Thyroid gland (tissue), 4 donors: Measurements from ENCODE around the gene AGBL5.

ENCODE experiments used
- CTCF ChIP-seq, 6 experiments: fragments of 200-600 bp in 3 of 6; fragments of 450-650 bp in 3 of 6; sonication (generic) in 3 of 6; IDR thresholded peaks; one replicate each; pipeline ENCODE4 v1.5.1; 2016 to 2019; ENCODE audit warnings: antibody characterized with exemption in 6 of 6, mild to moderate bottlenecking in 2 of 6, inconsistent platforms in 1 of 6, moderate library complexity in 1 of 6
- POLR2A ChIP-seq, 2 donors: fragments of 450-650 bp; IDR thresholded peaks; one replicate each; pipeline ENCODE4 v1.6.1; 2017; ENCODE audit warnings: antibody characterized with exemption in 2 of 2, mild to moderate bottlenecking in 2 of 2, moderate library complexity in 1 of 2

- TF ChIP-seq CTCF (IDR thresholded peaks at IDR 0.05): no peak
- no peak for TF ChIP-seq POLR2A (IDR thresholded peaks at IDR 0.05)
These were observed 45.4 kb downstream of the AGBL5 start for GRCh38 chr2:27096748-27097297.
